ENCODE data around the gene PTPN3. TPM values are rescaled to one million over a fixed set of nuclear protein-coding genes. Genes with fewer than 3 reads are reported as not detected.
A peak's percentile ranks its signal among the peaks of the same experiment; 100 is the strongest.
"Not testable (repeated sequence)": the region's sequence is repeated elsewhere in the genome, so short reads cannot be mapped to it uniquely, and the experiment has no call there.

The PTPN3 gene
- total RNA-seq, 4 donors from 2014 or later: 11.8 to 21.6 (median 14.1) TPM

- Histone ChIP-seq H3K27me3 (no peaks in the 10 kb centered on the region), H3K4me3 (no peak overlapping the region), H3K9me3 (no peaks in the 10 kb centered on the region), H3K36me3 (no peaks in the 10 kb centered on the region), H3K4me1 (peaks cover 0 to 6% (median 0%) of the 10 kb centered on the region in 3 donors), H3K27ac (peak overlapping the region in 1 of 4 donors; percentile 4)
- TF ChIP-seq CTCF (IDR thresholded peaks at IDR 0.05): no peak
- TF ChIP-seq POLR2A (IDR thresholded peaks at IDR 0.05): no peak
- intact Hi-C loops (cut with DNase I): no loop called here
- 62 to 64% methylated on average over 4 of the region's 4 CpGs for WGBS, 2 donors
- DNase-seq: no peak
Measured at GRCh38 chr9:109512170-109512756, 14.2 kb upstream of the PTPN3 start.

DNA sequence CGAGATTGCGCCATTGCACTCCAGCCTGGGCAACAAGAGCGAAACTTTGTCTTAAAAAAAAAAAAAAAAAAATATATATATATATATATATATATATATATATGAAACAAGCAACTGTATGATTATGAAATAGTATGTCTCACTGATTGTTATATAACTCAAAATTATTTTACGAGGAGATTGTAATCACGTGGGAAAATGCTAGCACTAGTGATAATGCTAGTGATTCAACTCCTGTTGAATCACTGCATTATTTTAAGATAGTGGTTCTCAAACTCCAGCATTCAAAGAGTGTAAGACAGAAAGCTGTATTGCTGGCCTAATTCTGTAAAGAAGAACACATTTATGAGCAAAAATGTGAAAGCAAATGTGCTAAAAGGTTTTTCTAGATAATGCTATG, 12.4 kb upstream of the PTPN3 start:
- TF ChIP-seq POLR2A (IDR thresholded peaks at IDR 0.05) (no peak), CTCF (IDR thresholded peaks at IDR 0.05) (no peak)
- Histone ChIP-seq H3K4me3 (no peak overlapping the region), H3K27me3 (no peaks in the 10 kb centered on the region), H3K9me3 (no peaks in the 10 kb centered on the region), H3K4me1 (peaks cover 0 to 6% (median 0%) of the 10 kb centered on the region in 3 donors), H3K27ac (no peak overlapping the region), H3K36me3 (no peaks in the 10 kb centered on the region)
- intact Hi-C loops (cut with DNase I): no loop called here
- no peak for DNase-seq
- WGBS, 2 donors: 73 to 80% methylated on average over 4 to 5 of the region's 5 CpGs

DNA sequence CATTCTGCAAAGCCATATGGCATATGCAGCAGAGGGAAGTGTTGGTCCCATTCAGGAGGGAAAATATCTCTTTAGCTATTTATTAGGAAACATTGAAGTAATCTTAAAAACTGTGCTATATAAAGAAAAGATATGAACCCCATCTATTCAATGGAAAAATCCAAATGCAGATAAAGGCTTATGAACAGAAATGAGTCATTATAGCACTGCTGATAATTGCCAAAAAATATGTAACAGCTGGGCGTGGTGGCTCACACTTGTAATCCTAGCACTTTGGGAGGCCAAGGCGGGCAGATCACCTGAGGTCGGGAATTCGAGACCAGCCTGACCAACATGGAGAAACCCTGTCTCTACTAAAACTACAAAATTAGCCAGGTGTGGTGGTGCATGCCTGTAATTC, 11.9 kb upstream of the PTPN3 start:
- H3K27me3 ChIP-seq; intact Hi-C loops (cut with DNase I); DNase-seq; H3K9me3 ChIP-seq; H3K4me1 ChIP-seq; H3K4me3 ChIP-seq; H3K36me3 ChIP-seq: not testable (repeated sequence)
- WGBS, 2 donors: 53 to 67% methylated on average over 4 of the region's 4 CpGs
- peak overlapping the region in 3 of 4 donors; percentile 3 to 39 (median 25) for H3K27ac ChIP-seq

DNA sequence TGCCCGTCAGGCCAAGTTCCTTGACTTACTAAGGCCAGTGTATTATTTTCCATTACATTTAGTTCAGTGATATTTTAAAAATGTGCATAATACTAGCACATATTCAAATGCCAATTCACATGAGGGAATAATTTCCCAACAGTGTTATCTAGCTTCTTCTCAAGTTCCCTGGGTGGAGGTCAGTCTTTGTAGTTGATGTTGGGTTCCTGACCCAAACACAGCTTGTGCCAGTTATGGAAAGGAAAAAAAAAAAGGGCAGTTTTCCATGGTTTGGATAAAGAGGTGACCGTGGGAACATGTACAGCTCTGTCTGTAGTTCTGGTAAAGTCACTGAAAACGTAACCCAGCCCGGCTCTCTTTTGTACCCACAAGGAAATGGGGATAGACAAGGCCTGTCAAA, 11.5 kb upstream of the PTPN3 start:
- no peak overlapping the region for H3K4me3 ChIP-seq
- H3K27me3 ChIP-seq: no peaks in the 10 kb centered on the region
- H3K27ac ChIP-seq: peak overlapping the region in 3 of 4 donors; percentile 3 to 39 (median 25)
- H3K36me3 ChIP-seq: no peaks in the 10 kb centered on the region
- no peak for DNase-seq
- peaks cover 0 to 6% (median 0%) of the 10 kb centered on the region in 3 donors for H3K4me1 ChIP-seq
- H3K9me3 ChIP-seq: no peaks in the 10 kb centered on the region
- TF ChIP-seq CTCF (IDR thresholded peaks at IDR 0.05): no peak
- whole genome bisulfite sequencing, 2 donors: 46 to 56% methylated on average over 4 of the region's 4 CpGs
- intact Hi-C loops (cut with DNase I): no loop called here

- H3K27ac ChIP-seq: peak overlapping the region in 2 of 4 donors; percentile 16
- no peak for DNase-seq
- peaks cover 0 to 6% (median 0%) of the 10 kb centered on the region in 4 donors for H3K27me3 ChIP-seq
- H3K4me3 ChIP-seq: no peak overlapping the region
- H3K4me1 ChIP-seq: peaks cover 0 to 6% (median 0%) of the 10 kb centered on the region in 3 donors
- WGBS, 2 donors: 45 to 72% methylated on average over 7 to 9 of the region's 9 CpGs
- no peaks in the 10 kb centered on the region for H3K36me3 ChIP-seq
- intact Hi-C loops (cut with DNase I): no loop called here
- TF ChIP-seq CTCF (IDR thresholded peaks at IDR 0.05) (no peak), POLR2A (IDR thresholded peaks at IDR 0.05) (no peak)
- no peaks in the 10 kb centered on the region for H3K9me3 ChIP-seq
Measured at GRCh38 chr9:109507421-109507838, 9.3 kb upstream of the PTPN3 start.

Measured in esophagus squamous epithelium (tissue), 5 donors.